ENCODE data around the gene TULP4.

Gene TULP4

GRCh38 chr6:158269657-158270056 is 42.6 kb upstream of the TULP4 start:
- Mint-ChIP-seq H3K36me3 (ENCODE audit: low read depth) (peaks cover 65% of the 10 kb centered on the region), H3K4me3 (no peak overlapping the region), H3K9me3 (peaks cover 8% of the 10 kb centered on the region), H3K27me3 (ENCODE audit: low read depth, poor library complexity) (no peaks in the 10 kb centered on the region), H3K27ac (no peak overlapping the region), H3K4me1 (no peaks in the 10 kb centered on the region)
- TF ChIP-seq CTCF (IDR thresholded peaks at IDR 0.05): no peak
- DNase-seq: no peak

GRCh38 chr6:158270389-158271127 is 41.7 kb upstream of the TULP4 start:
- DNase-seq: no peak
- Mint-ChIP-seq H3K27ac (peak overlapping the region; percentile 70), H3K9me3 (peaks cover 11% of the 10 kb centered on the region), H3K4me1 (no peaks in the 10 kb centered on the region), H3K36me3 (ENCODE audit: low read depth) (peaks cover 71% of the 10 kb centered on the region), H3K4me3 (no peak overlapping the region), H3K27me3 (ENCODE audit: low read depth, poor library complexity) (no peaks in the 10 kb centered on the region)
- TF ChIP-seq CTCF (IDR thresholded peaks at IDR 0.05): no peak

GRCh38 chr6:158272324-158272723 is 39.9 kb upstream of the TULP4 start:
- Mint-ChIP-seq H3K9me3 (peaks cover 11% of the 10 kb centered on the region), H3K4me3 (no peak overlapping the region), H3K4me1 (no peaks in the 10 kb centered on the region), H3K36me3 (ENCODE audit: low read depth) (peaks cover 71% of the 10 kb centered on the region), H3K27ac (no peak overlapping the region), H3K27me3 (ENCODE audit: low read depth, poor library complexity) (no peaks in the 10 kb centered on the region)
- no peak for DNase-seq
- no peak for TF ChIP-seq CTCF (IDR thresholded peaks at IDR 0.05)

GRCh38 chr6:158278004-158278403 is 34.3 kb upstream of the TULP4 start:
- no peaks in the 10 kb centered on the region for H3K27me3 Mint-ChIP-seq (ENCODE audit: low read depth, poor library complexity)
- no peak for DNase-seq
- peaks cover 8% of the 10 kb centered on the region for H3K9me3 Mint-ChIP-seq
- no peak overlapping the region for H3K4me3 Mint-ChIP-seq
- peaks cover 23% of the 10 kb centered on the region for H3K4me1 Mint-ChIP-seq
- peaks cover 64% of the 10 kb centered on the region for H3K36me3 Mint-ChIP-seq (ENCODE audit: low read depth)
- TF ChIP-seq CTCF (IDR thresholded peaks at IDR 0.05): no peak
- no peak overlapping the region for H3K27ac Mint-ChIP-seq

- DNase-seq: no peak
- Mint-ChIP-seq H3K9me3 (peaks cover 4% of the 10 kb centered on the region), H3K4me3 (no peak overlapping the region), H3K27me3 (ENCODE audit: low read depth, poor library complexity) (no peaks in the 10 kb centered on the region), H3K4me1 (peaks cover 39% of the 10 kb centered on the region), H3K27ac (peak overlapping the region; percentile 32), H3K36me3 (ENCODE audit: low read depth) (peaks cover 48% of the 10 kb centered on the region)
- no peak for TF ChIP-seq CTCF (IDR thresholded peaks at IDR 0.05)
These were observed 32.6 kb upstream of the TULP4 start for GRCh38 chr6:158279615-158280014.

Data from nephron progenitor cell (in vitro differentiated cells).